ENCODE measurements around the gene SGCG.
A peak's percentile ranks its signal among the peaks of the same experiment; 100 is the strongest.

Gene SGCG

DNA sequence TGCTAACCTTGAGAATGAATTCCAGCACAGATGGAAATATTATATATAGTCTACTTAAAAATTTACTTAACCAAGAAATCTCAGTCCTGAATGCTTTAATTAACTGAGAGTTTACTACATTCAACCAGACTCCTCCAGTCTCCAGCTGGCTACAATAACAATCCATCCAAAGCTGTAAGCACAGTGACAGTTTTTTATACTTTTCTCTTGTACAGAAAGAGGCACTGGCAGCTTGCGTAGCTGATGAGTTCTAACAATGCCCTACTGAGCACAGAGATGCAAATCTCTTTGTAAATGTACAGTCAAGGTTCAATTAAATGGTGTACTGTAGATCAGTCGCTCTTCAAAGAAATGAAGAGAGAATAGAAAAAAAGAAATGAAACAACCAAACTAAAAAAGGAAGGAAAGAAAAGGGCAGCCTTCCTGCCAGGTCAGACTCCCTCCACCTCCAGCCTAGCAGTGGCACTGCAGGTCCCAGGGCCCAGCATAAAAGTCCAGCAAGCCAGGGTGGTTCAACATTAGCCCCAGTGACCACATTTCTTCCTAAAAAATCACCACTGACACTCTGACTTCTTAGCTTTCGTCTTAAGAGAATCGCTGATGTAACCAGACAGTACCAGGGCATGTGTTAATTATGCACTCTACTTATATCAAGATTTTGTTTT lies 164.3 kb downstream of the SGCG start:
- DNase-seq: no peak

DNA sequence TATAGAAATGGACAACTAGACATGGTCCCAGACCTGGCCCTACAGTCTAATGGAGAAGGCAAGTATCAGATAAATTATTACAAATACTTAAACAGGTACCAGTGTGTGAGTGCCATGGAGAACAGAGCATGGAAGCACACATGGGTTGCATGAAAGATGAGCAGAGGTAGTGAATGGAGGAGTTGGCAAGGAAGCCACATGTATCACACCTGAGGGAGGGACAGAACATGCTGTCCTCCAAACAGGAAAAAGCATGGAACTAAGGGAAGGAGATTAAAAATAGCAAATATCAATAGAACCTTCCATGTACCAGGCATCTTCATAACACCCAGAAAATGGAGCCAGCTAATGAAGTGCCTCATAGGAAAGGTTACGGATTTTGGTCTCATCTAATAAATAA lies 166.8 kb downstream of the SGCG start:
- DNase-seq: no peak

DNA sequence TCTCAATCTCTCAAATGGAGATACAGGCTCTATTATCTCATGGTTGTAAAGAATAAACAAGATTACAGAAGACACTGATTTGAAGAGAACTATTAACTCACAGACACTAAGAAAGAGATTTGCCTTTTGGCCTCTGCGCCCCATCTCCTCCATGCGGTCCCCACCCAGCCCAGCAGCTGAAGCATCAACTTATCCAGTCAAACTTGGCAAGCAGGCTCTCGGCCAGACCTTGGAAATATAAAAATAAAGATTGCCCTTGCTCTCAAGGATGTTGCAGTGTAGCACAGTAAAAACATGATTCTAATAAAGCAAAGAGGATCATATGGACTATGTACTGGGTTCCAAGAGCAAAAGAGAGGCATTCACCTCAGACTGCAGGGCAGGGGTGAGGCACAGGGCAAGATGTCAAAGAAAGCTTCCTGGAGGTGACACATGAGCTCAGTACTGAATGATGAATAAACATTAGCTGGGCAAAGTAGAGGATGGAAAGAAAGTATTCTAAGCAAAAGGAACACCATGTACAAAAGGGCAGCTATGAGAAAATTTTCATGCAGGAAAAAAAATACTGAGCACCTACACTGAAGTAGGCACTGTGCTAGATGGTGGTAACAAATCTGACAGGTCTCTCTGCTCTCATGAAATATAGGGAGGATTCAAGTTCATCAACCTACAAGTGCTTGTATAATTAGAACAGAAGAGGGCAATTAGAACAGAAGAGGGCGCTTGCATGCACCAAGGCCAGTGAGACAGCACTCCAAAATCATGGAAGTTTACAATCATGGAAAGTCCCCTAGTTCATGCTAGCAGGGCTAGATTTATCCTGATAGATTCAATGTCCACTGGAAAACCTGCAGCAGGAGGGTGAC lies 167.7 kb downstream of the SGCG start:
- DNase-seq: no peak

DNA sequence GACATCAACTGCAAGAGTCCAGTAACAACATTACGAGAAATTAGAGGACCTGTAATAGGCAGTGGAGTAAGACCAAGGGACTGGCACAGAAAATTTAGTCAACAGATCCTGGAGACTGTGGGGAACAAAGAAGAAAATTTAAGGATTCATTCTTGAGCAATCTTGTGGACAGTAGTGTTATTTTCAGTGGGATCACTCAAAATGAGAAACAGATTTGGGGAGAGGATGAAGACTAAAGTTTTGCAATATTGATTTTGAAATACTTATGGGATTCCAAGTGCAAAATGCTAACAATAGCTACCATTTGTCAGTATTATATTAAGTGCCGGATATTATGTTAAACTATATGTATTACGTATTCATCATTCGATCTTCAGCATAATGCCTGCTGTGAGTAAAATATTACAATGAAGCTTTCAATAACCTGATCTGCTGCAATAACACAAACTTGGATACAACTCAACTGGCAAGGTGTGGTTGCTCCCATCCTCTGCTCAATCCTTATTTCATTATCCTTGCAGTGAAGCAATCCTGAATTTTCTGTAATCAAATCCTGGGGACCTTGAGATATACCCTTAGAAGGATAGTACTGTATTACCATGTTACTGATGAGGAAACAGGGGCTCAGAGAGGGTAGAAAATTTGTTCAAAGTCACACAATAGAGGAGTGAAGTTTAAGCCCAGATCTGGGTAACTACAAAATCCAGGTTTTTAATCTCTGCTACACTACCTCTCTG lies 168.6 kb downstream of the SGCG start:
- DNase-seq: no peak

DNA sequence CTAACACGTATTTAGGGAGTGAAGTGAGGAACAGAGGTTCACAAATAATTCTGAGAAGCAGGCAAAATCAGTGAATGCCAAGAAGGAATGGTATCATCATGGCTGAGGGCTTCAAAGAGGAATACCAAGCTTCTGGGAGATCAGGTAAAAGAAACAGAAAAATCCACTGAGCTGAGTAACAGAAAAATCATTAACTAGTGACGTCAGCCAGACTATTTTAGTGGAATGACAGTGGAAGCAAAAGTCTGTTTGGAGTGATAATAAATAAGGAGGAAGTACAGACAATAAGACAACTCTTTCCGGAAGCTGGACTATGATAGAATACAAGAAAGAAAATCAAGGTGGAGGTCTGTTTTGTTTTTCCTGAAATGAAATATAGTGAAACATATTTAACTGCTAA lies 169.2 kb downstream of the SGCG start:
- DNase-seq: no peak

DNA sequence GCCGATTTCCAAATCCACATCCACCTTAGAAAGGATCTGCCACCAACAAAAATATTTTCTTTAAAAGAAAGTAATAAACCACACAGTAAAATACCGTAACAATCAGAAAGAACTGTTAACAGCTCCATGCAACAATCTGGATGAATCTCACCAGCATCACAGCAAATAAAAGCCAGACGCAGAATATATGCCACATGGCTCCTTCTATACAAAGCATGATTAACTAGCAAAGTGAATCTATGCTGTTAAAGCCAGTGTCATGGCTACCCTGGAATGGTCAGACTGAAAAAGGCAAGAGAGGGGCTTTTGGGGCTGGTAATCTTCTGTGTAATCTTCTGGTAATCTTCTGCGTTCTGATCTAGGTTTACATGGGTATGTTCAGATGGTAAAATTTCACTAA lies 171.4 kb downstream of the SGCG start:
- no peak for DNase-seq

DNA sequence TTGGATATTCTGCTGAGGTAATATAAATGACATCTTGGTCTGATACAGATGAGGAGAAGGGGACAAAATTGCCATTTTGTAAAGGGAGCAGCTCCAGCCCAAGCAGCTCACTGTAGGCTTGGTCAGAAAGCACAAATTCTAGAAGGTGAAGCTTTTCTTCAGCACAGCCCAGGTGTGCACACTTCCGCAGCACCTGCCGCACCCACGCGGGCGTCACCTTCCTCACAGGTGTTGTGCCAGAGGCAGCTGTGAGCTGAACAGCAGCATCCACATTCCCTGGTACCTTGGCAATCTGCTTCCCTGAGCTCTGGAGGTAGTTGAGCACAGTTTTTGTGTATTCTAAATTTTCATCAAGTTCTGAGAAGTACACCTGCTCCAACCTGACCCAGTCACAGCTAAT lies 173.7 kb downstream of the SGCG start:
- DNase-seq: no peak

DNA sequence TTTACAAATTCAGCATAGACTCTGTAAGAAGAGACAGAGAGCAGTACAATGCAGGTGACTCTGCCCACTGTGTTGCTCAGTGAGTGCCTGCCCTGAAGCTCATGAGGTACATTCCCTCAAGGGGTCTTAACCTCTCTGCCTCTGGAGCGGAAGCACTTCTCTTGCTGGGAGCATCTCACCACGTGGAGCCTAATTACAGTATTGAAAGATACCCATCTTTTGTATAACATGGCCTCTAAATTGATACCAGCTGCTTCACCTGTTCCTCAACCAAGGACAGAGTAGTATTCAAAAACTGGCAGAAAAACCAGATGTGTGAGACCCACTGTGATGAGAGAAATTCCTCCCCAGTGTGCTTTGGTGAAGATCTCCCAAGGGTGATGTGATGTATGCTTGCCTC lies 175.6 kb downstream of the SGCG start:
- no peak for DNase-seq

DNA sequence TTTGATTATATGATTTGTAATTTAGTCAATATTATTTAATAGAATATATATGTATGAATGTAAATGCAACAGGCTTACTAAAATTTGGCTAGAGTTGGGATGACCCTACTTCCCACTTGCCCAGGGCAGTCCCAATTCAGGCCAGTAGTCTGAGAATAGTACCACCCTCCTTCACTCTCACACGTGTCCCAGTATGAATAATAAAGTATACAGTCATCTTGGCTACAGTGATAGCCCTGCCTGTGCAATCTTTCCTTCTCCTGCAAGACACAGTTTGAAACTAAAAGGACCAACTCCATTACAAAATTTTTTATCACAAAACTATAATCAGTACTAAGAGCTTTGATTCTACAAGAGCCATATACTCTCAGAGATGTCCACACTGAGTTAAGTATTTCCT lies 176.6 kb downstream of the SGCG start:
- DNase-seq: no peak

DNA sequence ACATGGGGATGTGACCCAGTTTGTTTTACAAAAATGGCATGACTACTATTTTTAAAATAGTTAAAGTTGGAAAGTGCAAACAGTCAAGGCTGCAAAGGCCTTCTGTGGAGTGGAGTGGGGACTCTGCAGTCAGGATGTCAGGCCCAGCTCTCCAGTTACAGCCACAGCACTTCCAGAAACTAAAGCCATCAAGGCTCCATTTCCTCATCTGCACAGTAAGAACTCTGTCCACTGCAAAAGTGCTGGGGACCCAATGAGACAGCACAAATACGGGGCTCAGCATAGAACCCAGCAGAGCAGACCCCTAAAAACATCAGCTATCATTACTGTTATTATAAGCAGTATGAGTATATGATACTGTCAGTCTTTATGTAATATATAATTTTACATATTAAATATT lies 179.1 kb downstream of the SGCG start:
- DNase-seq: no peak

DNA sequence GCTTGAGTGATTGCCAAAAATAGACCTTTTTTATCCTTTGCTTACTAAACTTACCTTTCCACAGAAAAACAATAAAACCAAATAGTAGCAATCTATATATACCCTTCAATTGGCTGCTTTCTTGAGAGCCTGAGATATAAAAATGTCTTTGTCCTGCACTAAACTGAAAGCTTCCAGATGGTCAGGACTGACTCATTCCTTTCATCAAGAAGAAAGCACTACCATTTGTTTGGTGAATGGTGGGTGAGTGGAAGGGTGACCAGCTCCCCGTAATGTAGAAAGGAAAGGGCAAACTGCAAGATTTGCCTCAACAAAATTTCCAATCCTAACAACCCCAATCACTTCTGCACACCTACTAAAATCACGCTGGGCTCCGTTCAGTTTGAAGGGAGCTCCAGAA lies 184.9 kb downstream of the SGCG start:
- DNase-seq: no peak

DNA sequence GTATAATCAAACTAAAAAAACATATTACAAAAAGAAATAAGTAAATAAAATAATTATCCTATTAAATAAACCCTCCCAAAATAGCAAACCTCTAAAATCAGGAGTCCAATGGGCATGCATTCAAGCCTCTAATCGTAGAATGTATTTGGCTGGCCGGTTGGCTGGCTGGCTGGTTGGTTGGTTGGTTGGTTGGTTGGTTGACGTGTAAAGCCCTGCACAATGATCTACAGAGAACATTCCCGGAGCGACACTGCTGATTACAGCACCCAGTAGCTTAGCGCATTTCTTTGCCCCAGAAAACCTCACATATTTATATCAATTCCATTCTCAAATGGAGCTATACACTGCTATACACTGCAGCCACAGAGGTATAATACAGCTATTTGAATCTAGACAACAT lies 187.1 kb downstream of the SGCG start:
- no peak for DNase-seq

DNA sequence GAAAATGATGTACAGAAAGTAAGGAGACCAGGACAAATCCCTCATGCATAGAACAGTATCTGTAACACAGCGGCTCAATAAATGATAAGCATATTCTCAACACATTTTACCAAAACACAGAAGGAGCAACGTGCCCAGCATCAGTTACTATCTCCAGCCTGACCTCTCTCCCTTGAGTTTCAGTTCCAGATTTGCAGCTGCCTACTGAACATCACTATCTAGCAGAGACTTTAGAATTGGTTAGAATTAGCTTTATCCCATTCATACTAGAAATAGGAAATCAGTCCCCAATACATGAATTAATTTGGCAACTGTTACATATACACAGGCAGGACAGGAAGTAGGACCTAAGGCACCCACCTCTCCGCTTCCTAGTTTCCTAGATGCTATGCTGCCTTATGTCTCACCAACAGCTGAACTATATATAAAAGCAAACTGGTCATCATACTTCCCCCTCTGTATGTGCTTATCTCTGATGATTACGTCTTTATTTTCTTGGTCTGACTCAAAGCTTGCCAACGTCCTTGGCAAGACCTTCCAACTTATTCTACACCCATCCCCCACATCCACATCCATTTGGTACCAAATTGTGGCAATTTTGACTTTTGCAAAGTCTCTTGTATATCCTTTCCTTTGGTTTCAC lies 191.6 kb downstream of the SGCG start:
- peak in 1 of 2 donors; percentile 11 for DNase-seq

All from inflammatory macrophage treated with lipopolysaccharide for 1 hour (primary cell).